Common myeloid progenitor, CD34-positive (primary cell): ENCODE data around the gene OTP. TPM values are rescaled to one million over a fixed set of nuclear protein-coding genes. Genes with fewer than 3 reads are reported as not detected.

ENCODE experiments used
- CTCF ChIA-PET: fragments of 350-600 bp; sonication (Branson Sonifier 250); formaldehyde crosslinking; loops from one replicate; lab custom pipeline; 2021; ENCODE audit warnings: antibody characterized with exemption; lab: Charles Lee
- POLR2A ChIA-PET: fragments of 350-600 bp; sonication (Branson Sonifier 250); formaldehyde crosslinking; loops from one replicate; lab custom pipeline; 2021; ENCODE audit warnings: antibody characterized with exemption; lab: Charles Lee
- DNase-seq, 3 donors: peaks; one replicate each; pipeline versions ENCODE4 v3.0.0 to v3.0.0-alpha.2; 2013
- H3K27ac ChIP-seq, 2 experiments: 1 replicate in 1 of 2; 2 replicates in 1 of 2; pipeline ENCODE4 v1.7.0; 2013; ENCODE audit warnings: inconsistent platforms in 2 of 2, low read length in 2 of 2, mild to moderate bottlenecking in 2 of 2, low read depth in 1 of 2, moderate library complexity in 1 of 2; ENCODE audit not compliant: severe bottlenecking in 2 of 2, insufficient read depth in 1 of 2, poor library complexity in 1 of 2
- H3K27me3 ChIP-seq, 5 experiments: replicated peaks in 2 of 5; 1 replicate in 3 of 5; 2 replicates in 2 of 5; pipeline versions ENCODE4 v1.6.1 to v1.7.0; 2013; ENCODE audit warnings: low read length in 4 of 5, mild to moderate bottlenecking in 2 of 5, moderate library complexity in 2 of 5, inconsistent platforms in 1 of 5; ENCODE audit not compliant: insufficient read depth in 5 of 5, control insufficient read depth in 4 of 5
- H3K36me3 ChIP-seq, 4 experiments: 1 replicate in 2 of 4; 2 replicates in 2 of 4; pipeline versions ENCODE4 v1.6.1 to v1.7.0; 2013; ENCODE audit warnings: low read length in 3 of 4, control low read depth in 1 of 4, mild to moderate bottlenecking in 1 of 4; ENCODE audit not compliant: control insufficient read depth in 4 of 4, insufficient read depth in 4 of 4
- H3K4me1 ChIP-seq, 4 experiments: 1 replicate in 3 of 4; 2 replicates in 1 of 4; pipeline versions ENCODE4 v1.6.1 to v1.7.1; 2013; ENCODE audit warnings: low read length in 3 of 4, mild to moderate bottlenecking in 3 of 4, control low read depth in 1 of 4, inconsistent platforms in 1 of 4, moderate library complexity in 1 of 4; ENCODE audit not compliant: control insufficient read depth in 4 of 4, insufficient read depth in 4 of 4; ENCODE audit errors: control extremely low read depth in 1 of 4
- H3K4me3 ChIP-seq, 7 experiments: 1 replicate in 4 of 7; 2 replicates in 3 of 7; pipeline versions ENCODE4 v1.5.1 to v1.7.0; 2013; ENCODE audit warnings: mild to moderate bottlenecking in 7 of 7, low read length in 6 of 7, moderate library complexity in 6 of 7, inconsistent platforms in 2 of 7, low read depth in 2 of 7, control low read depth in 1 of 7; ENCODE audit not compliant: insufficient read depth in 4 of 7, control insufficient read depth in 1 of 7; ENCODE audit errors: extremely low read depth in 1 of 7
- H3K9me3 ChIP-seq, 5 experiments: 1 replicate in 4 of 5; 2 replicates in 1 of 5; pipeline versions ENCODE4 v1.6.1 to v1.7.1; 2013; ENCODE audit warnings: low read length in 4 of 5, mild to moderate bottlenecking in 2 of 5, inconsistent platforms in 1 of 5, low read depth in 1 of 5, moderate library complexity in 1 of 5; ENCODE audit not compliant: control insufficient read depth in 4 of 5, insufficient read depth in 2 of 5; ENCODE audit errors: control extremely low read depth in 1 of 5
- WGBS: methylation state at CpG from one replicate; pipeline ENCODE4 v1.1.5; 2013; ENCODE audit not compliant: insufficient coverage; 5-methylcytosine and 5-hydroxymethylcytosine counted together
- polyA plus RNA-seq: library from polyadenylated mRNA; unstranded; fragments of 120-200 nt; gene quantifications from one replicate; pipeline ENCODE4 v1.2.1, GENCODE V29; 2013

Gene OTP
- not detected for polyA plus RNA-seq

DNA sequence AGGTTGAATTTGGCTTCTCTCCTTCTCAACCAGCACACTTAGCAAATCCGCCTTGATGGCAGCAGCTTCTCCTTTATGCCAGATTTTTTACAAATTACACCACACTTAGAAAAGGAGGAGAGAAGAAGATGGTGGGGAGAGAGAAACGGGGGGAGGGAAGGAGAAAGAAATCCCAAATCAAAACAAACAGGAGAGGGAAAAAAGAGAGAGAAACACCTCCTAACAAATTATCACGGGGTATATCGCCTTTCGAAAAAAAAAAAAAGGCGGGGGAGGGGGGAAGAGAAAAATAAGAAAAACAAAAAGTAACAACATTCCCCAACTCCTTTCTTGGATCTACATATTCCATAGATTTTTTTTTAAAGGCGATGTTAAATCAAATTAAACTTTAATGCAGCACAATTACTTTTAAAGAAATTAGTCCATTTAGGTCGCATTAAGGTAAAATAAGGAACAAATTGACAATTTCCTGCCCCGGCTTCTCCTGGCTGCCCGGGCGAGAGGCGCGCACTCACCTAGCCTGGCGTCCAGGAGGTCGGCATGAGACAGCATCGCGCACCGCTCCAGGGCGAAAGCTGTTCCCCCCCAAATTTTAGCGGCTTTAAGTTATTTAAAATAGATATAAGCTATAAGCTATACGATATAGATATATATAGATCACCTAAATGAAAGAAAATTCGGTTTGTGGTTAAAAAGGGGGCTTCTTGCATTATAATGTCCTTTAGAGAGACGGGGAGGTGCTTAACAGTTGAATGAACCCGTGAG, at the start of gene OTP:
OTP (minus strand) TSS at position 716 of the 765 bp plus-strand sequence; CDS start at position 552, 164 bp downstream.
- CTCF ChIA-PET, result interaction anchor here (0.9 to 1.5 kb wide), 3 partner anchors 10 to 23 kb away, joined by 3 to 4 read pairs (median 3); no protein-coding TSS in a partner anchor

GRCh38 chr5:77683171-77683732, 44.7 kb upstream of the OTP start:
- Histone ChIP-seq H3K4me1 (no peaks in the 10 kb centered on the region), H3K27me3 (no peaks in the 10 kb centered on the region), H3K4me3 (no peak overlapping the region), H3K9me3 (no peaks in the 10 kb centered on the region), H3K27ac (no peak overlapping the region), H3K36me3 (peaks cover 0 to 3% (median 1%) of the 10 kb centered on the region in 4 experiments)
- POLR2A ChIA-PET, result no interaction called here
- CTCF ChIA-PET, result interaction anchor here (0.6 kb wide), 1 partner anchor 324 kb away, joined by 3 read pairs; no protein-coding TSS in a partner anchor
- WGBS, result 100% methylated on average over 1 of the region's 6 CpGs
- DNase-seq, result no peak

More for the DNA sequence above, at the start of gene OTP:
- no peak within 1 kb of the TSS for H3K4me3 ChIP-seq
- no peak within 1 kb of the TSS for H3K27ac ChIP-seq
- no CpG with 5 or more reads among the region's 24 CpGs for WGBS
- H3K36me3 ChIP-seq, result no peaks in the 10 kb centered on the region
- H3K4me1 ChIP-seq, result peaks cover 0 to 15% (median 12%) of the 10 kb centered on the region in 4 experiments
- POLR2A ChIA-PET, result no interaction called here
- H3K27me3 ChIP-seq, result peaks cover 39 to 100% (median 76%) of the 10 kb centered on the region in 5 experiments
- peak in 1 of 3 donors; percentile 39 for DNase-seq
- H3K9me3 ChIP-seq, result peaks cover 0 to 6% (median 3%) of the 10 kb centered on the region in 5 experiments

DNA sequence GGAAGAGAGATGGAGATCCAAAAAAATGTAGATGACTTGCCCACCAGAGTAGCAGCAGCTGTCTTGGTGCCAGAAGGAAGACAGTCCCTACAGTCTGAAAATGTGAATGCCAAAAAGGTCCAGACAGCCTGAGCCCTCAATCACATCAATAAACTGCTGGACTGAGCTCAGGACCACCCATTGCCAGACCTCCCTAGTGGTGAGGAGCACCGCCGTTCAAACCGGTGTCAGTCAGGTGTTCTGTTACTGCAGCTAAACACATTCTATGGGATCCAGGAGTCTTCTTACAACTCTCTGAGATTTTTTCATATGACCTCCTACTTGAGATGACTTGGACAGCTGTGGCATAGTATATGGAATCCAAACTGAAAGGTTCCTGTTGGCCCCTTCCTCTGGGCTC, 32.0 kb upstream of the OTP start:
- Histone ChIP-seq H3K36me3 (no peaks in the 10 kb centered on the region), H3K27ac (no peak overlapping the region), H3K4me1 (no peaks in the 10 kb centered on the region), H3K27me3 (peaks cover 0 to 14% (median 0%) of the 10 kb centered on the region in 5 experiments), H3K9me3 (peaks cover 0 to 2% (median 0%) of the 10 kb centered on the region in 5 experiments), H3K4me3 (no peak overlapping the region)
- ChIA-PET POLR2A (no interaction called here), CTCF (interaction anchor here (0.8 kb wide), 1 partner anchor 8 kb away, joined by 3 read pairs; no protein-coding TSS in a partner anchor)
- 63% methylated on average over 3 of the region's 3 CpGs for WGBS
- DNase-seq, result no peak

- Histone ChIP-seq H3K27me3 (peaks cover 0 to 14% (median 0%) of the 10 kb centered on the region in 5 experiments), H3K27ac (no peak overlapping the region), H3K9me3 (no peaks in the 10 kb centered on the region), H3K4me1 (no peaks in the 10 kb centered on the region), H3K4me3 (no peak overlapping the region), H3K36me3 (no peaks in the 10 kb centered on the region)
- DNase-seq, result no peak
- CTCF ChIA-PET, result no interaction called here
- WGBS, result 83% methylated on average over 1 of the region's 1 CpG
- POLR2A ChIA-PET, result no interaction called here
Measured at GRCh38 chr5:77669677-77670076, 31.2 kb upstream of the OTP start.

GRCh38 chr5:77663090-77663863, 24.8 kb upstream of the OTP start:
- peaks cover 0 to 10% (median 0%) of the 10 kb centered on the region in 5 experiments for H3K27me3 ChIP-seq
- ChIA-PET CTCF (interaction anchor here (0.6 kb wide), 1 partner anchor 17 kb away, joined by 3 read pairs; no protein-coding TSS in a partner anchor), POLR2A (interaction anchor here (0.6 kb wide), 1 partner anchor 455 kb away, joined by 3 read pairs; no protein-coding TSS in a partner anchor)
- no peaks in the 10 kb centered on the region for H3K9me3 ChIP-seq
- 93% methylated on average over 3 of the region's 7 CpGs for WGBS
- no peak overlapping the region for H3K27ac ChIP-seq
- no peak overlapping the region for H3K4me3 ChIP-seq
- no peaks in the 10 kb centered on the region for H3K36me3 ChIP-seq
- no peaks in the 10 kb centered on the region for H3K4me1 ChIP-seq
- DNase-seq, result no peak

DNA sequence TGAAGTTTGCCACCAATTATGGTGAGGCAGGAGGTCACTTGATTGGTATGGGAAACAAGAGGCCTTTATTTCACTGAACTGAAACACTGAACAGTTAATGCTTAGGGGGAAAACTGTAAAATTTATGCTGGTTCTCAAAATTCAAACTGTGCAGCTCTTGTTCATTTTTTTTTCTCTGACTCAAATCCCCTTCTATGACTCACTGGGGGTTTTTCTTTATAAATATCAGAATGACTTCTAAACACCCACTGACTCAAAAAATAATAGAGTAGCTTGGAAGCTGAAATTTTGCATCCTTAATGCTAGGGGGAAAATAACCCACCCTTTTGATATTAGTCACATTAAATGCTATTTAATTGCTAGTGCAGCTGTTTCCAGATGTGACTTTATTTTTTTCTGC, 24.1 kb upstream of the OTP start:
- H3K4me1 ChIP-seq, result no peaks in the 10 kb centered on the region
- H3K9me3 ChIP-seq, result no peaks in the 10 kb centered on the region
- no peak overlapping the region for H3K4me3 ChIP-seq
- peak in 1 of 3 donors; percentile 5 for DNase-seq
- ChIA-PET CTCF (interaction anchor here (0.8 to 0.9 kb wide), 2 partner anchors 8 to 16 kb away, joined by 3 to 4 read pairs; no protein-coding TSS in a partner anchor), POLR2A (interaction anchor here (0.6 kb wide), 1 partner anchor 454 kb away, joined by 3 read pairs; no protein-coding TSS in a partner anchor)
- H3K27me3 ChIP-seq, result peaks cover 0 to 10% (median 0%) of the 10 kb centered on the region in 5 experiments
- H3K27ac ChIP-seq, result no peak overlapping the region
- no peaks in the 10 kb centered on the region for H3K36me3 ChIP-seq
